HCT116 (cell line): ENCODE results near the gene WBP2NL. TPM values are rescaled to one million over a fixed set of nuclear protein-coding genes. Genes with fewer than 3 reads are reported as not detected.

Source experiments
- ATAC-seq: fragments of 200-7000 bp; cut with Tn5 transposase; 2 replicates; pipeline ENCODE4 v1.9.1; 2020; ENCODE audit warnings: mild to moderate bottlenecking, moderate library complexity
- BruUV-seq: library from RNA; stranded (reverse); fragments of 400-500 nt; replicated peaks from 2 replicates; lab custom pipeline; 2021; lab: Mats Ljungman, UMichigan
- CTCF ChIA-PET: fragments of 300-600 bp; sonication (Branson Sonifier 250); formaldehyde crosslinking; loops from one replicate; lab custom pipeline; 2021; ENCODE audit warnings: antibody characterized with exemption; lab: Charles Lee
- POLR2A ChIA-PET: fragments of 300-600, 350-600 bp; sonication (Branson Sonifier 250); formaldehyde crosslinking; loops from one replicate; lab custom pipeline; 2021; ENCODE audit warnings: antibody characterized with exemption; lab: Charles Lee
- RAD21 ChIA-PET, 2 experiments: fragments of 300-600 bp; sonication (Branson Sonifier 250); formaldehyde crosslinking; loops; one replicate each; lab custom pipeline; 2023; ENCODE audit warnings: low total read pairs in 2 of 2; ENCODE audit not compliant: uncharacterized antibody in 2 of 2, unreplicated experiment in 2 of 2, low non-redundant PET in 1 of 2; lab: Charles Lee
- DNase-seq: peaks from one replicate; pipeline ENCODE4 v3.0.0-alpha.2; 2010; ENCODE audit warnings: low read depth, low spot score
- H2AFZ ChIP-seq: fragments of 200-600 bp; shearing (Covaris generic), sonication (generic); 2 replicates; pipeline ENCODE4 v1.6.1; 2017; ENCODE audit warnings: low read depth, mixed run types, mixed read lengths, antibody characterized with exemption, low read length; ENCODE audit not compliant: poor library complexity, severe bottlenecking
- H3K27ac ChIP-seq: 2 replicates; pipeline ENCODE4 v1.5.1; 2012; ENCODE audit warnings: low read depth, low read length
- H3K27me3 ChIP-seq: fragments of 200-600 bp; sonication (generic); 2 replicates; pipeline ENCODE4 v1.6.1; 2016; ENCODE audit warnings: mixed run types, low read length, mixed read lengths; ENCODE audit not compliant: insufficient read depth
- H3K36me3 ChIP-seq, 2 experiments: fragments of 200-500 bp in 1 of 2; fragments of 200-600 bp in 1 of 2; sonication (Bioruptor generic) in 1 of 2; sonication (generic) in 1 of 2; 2 replicates each; pipeline versions ENCODE4 v1.5.1 to v1.6.1; 2014 to 2016; ENCODE audit warnings: low read length in 2 of 2, inconsistent platforms in 1 of 2, mixed read lengths in 1 of 2, mixed run types in 1 of 2; ENCODE audit not compliant: insufficient read depth in 2 of 2, control insufficient read depth in 1 of 2
- H3K4me1 ChIP-seq, 2 experiments: fragments of 200-600 bp in 1 of 2; sonication (generic) in 1 of 2; 2 replicates each; pipeline versions ENCODE4 v1.5.1 to v1.6.1; 2012 to 2017; ENCODE audit warnings: low read length in 2 of 2, inconsistent platforms in 1 of 2, mild to moderate bottlenecking in 1 of 2, mixed read lengths in 1 of 2, mixed run types in 1 of 2, moderate library complexity in 1 of 2; ENCODE audit not compliant: insufficient read depth in 2 of 2, control insufficient read depth in 1 of 2
- H3K4me2 ChIP-seq: fragments of 200-600 bp; sonication (generic); 2 replicates; pipeline ENCODE4 v1.6.1; 2017; ENCODE audit warnings: mixed run types, low read length, mixed read lengths
- H3K4me3 ChIP-seq, 2 experiments: fragments of 200-600 bp in 1 of 2; sonication (generic) in 1 of 2; replicated peaks in 1 of 2; 2 replicates each; pipeline ENCODE4 v1.5.1; 2011 to 2016; ENCODE audit warnings: low read length in 2 of 2, control low read depth in 1 of 2, low read depth in 1 of 2, mild to moderate bottlenecking in 1 of 2, mixed read lengths in 1 of 2, mixed run types in 1 of 2
- H3K79me2 ChIP-seq: fragments of 200-600 bp; sonication (generic); 2 replicates; pipeline ENCODE4 v1.6.1; 2017; ENCODE audit warnings: mild to moderate bottlenecking, mixed run types, low read length, moderate library complexity, mixed read lengths; ENCODE audit not compliant: insufficient read depth
- H3K9ac ChIP-seq: fragments of 200-600 bp; sonication (generic); 2 replicates; pipeline ENCODE4 v1.6.1; 2016; ENCODE audit warnings: low read length, mixed read lengths
- H3K9me2 ChIP-seq: fragments of 200-600 bp; sonication (generic), shearing (Covaris generic); 2 replicates; pipeline ENCODE4 v1.6.1; 2017; ENCODE audit warnings: mixed run types, mild to moderate bottlenecking, moderate library complexity; ENCODE audit not compliant: insufficient read depth
- H3K9me3 ChIP-seq, 2 experiments: fragments of 200-500 bp in 1 of 2; fragments of 200-600 bp in 1 of 2; sonication (Bioruptor generic) in 1 of 2; sonication (generic) in 1 of 2; 2 replicates each; pipeline ENCODE4 v1.6.1; 2014 to 2017; ENCODE audit warnings: low read length in 2 of 2, mixed read lengths in 2 of 2, inconsistent platforms in 1 of 2, low read depth in 1 of 2, mild to moderate bottlenecking in 1 of 2, mixed run types in 1 of 2, moderate library complexity in 1 of 2; ENCODE audit not compliant: control insufficient read depth in 1 of 2, insufficient read depth in 1 of 2
- H4K20me1 ChIP-seq: fragments of 200-600 bp; sonication (generic), shearing (Covaris generic); 2 replicates; pipeline ENCODE4 v1.6.1; 2017; ENCODE audit warnings: mixed run types, mild to moderate bottlenecking, moderate library complexity; ENCODE audit not compliant: insufficient read depth
- CBX3 ChIP-seq: IDR thresholded peaks from 2 replicates; pipeline ENCODE4 v1.6.1; 2012; ENCODE audit warnings: low read depth
- CTCF ChIP-seq, 3 experiments: fragments of 200-600 bp in 1 of 3; sonication (generic) in 1 of 3; IDR thresholded peaks in 2 of 3; conservative IDR thresholded peaks in 1 of 3; 2 replicates each; pipeline ENCODE4 v1.5.1; 2012 to 2017; ENCODE audit warnings: low read depth in 2 of 3, low read length in 2 of 3, antibody characterized with exemption in 1 of 3, borderline replicate concordance in 1 of 3, control low read depth in 1 of 3, mild to moderate bottlenecking in 1 of 3, mixed read lengths in 1 of 3, mixed run types in 1 of 3, moderate library complexity in 1 of 3; ENCODE audit not compliant: insufficient read depth in 1 of 3
- EGR1 ChIP-seq: IDR thresholded peaks from 2 replicates; pipeline ENCODE4 v1.6.1; 2012; ENCODE audit warnings: low read depth
- ELF1 ChIP-seq: IDR thresholded peaks from 2 replicates; pipeline ENCODE4 v1.6.1; 2012; ENCODE audit warnings: low read depth, borderline replicate concordance
- EZH2 ChIP-seq: fragments of 200-600 bp; sonication (generic); IDR thresholded peaks from 2 replicates; pipeline ENCODE4 v1.6.1; 2017; ENCODE audit warnings: antibody characterized with exemption, mixed run types
- EZH2phosphoT487 ChIP-seq: fragments of 200-600 bp; IDR thresholded peaks from 2 replicates; pipeline ENCODE4 v1.6.1; 2018; ENCODE audit warnings: antibody characterized with exemption, borderline replicate concordance
- JUND ChIP-seq: IDR thresholded peaks from 2 replicates; pipeline ENCODE4 v1.6.1; 2012
- MAX ChIP-seq: IDR thresholded peaks from 2 replicates; pipeline ENCODE4 v1.6.1; 2012
- POLR2A ChIP-seq: IDR thresholded peaks from 2 replicates; pipeline ENCODE4 v1.7.0; 2011; ENCODE audit warnings: borderline replicate concordance; ENCODE audit not compliant: insufficient read depth, insufficient read length; ENCODE audit errors: extremely low read depth
- POLR2AphosphoS5 ChIP-seq: IDR thresholded peaks from 2 replicates; pipeline ENCODE4 v1.6.1; 2011; ENCODE audit warnings: mild to moderate bottlenecking, low read depth, low read length, moderate library complexity
- RAD21 ChIP-seq: IDR thresholded peaks from 2 replicates; pipeline ENCODE4 v1.6.1; 2012; ENCODE audit warnings: low read depth, mild to moderate bottlenecking
- REST ChIP-seq: IDR thresholded peaks from 2 replicates; pipeline ENCODE4 v1.6.1; 2012; ENCODE audit warnings: low read depth
- SIN3A ChIP-seq: IDR thresholded peaks from 2 replicates; pipeline ENCODE4 v1.6.1; 2012; ENCODE audit warnings: low read depth
- SP1 ChIP-seq: IDR thresholded peaks from 2 replicates; pipeline ENCODE4 v1.6.1; 2012; ENCODE audit warnings: low read depth
- SRF ChIP-seq: IDR thresholded peaks from 2 replicates; pipeline ENCODE4 v1.6.1; 2012; ENCODE audit warnings: low read depth
- TCF7L2 ChIP-seq: IDR thresholded peaks from 2 replicates; pipeline ENCODE4 v1.7.0; 2011; ENCODE audit warnings: borderline replicate concordance, inconsistent platforms; ENCODE audit not compliant: insufficient read depth, insufficient read length; ENCODE audit errors: extremely low read depth
- YY1 ChIP-seq: IDR thresholded peaks from 2 replicates; pipeline ENCODE4 v1.6.1; 2011; ENCODE audit warnings: low read length, low read depth, moderate library complexity, mild to moderate bottlenecking; ENCODE audit not compliant: insufficient replicate concordance; ENCODE audit errors: extremely low read depth
- ZBTB33 ChIP-seq: IDR thresholded peaks from 2 replicates; pipeline ENCODE4 v1.6.1; 2011; ENCODE audit warnings: mild to moderate bottlenecking, low read length, moderate library complexity; ENCODE audit not compliant: insufficient replicate concordance; ENCODE audit errors: extremely low read depth
- ZFX ChIP-seq: fragments of 450-650 bp; IDR thresholded peaks from 2 replicates; pipeline ENCODE4 v1.6.1; 2017
- intact Hi-C: fragments of 100-400 bp; cut with micrococcal nuclease; formaldehyde crosslinking; loops from 2 replicates; pipeline ENCODE4 v1.10.0; 2022
- total RNA-seq: library from RNA; stranded (reverse); gene quantifications from one replicate; pipeline ENCODE4 v1.2.1, GENCODE V29; 2021; ENCODE audit not compliant: unreplicated experiment

Gene WBP2NL
- total RNA-seq, 1 experiment from 2014 or later = not detected

- TF ChIP-seq JUND = no peak
- TF ChIP-seq SRF = no peak
- TF ChIP-seq EZH2 = no peak
- TF ChIP-seq REST = no peak
- no peak for TF ChIP-seq POLR2AphosphoS5
- no peak for TF ChIP-seq EGR1
- TF ChIP-seq MAX = no peak
- no peak for TF ChIP-seq POLR2A
- no peak for TF ChIP-seq YY1
- TF ChIP-seq RAD21 = no peak
- TF ChIP-seq SIN3A = no peak
- no peak for TF ChIP-seq EZH2phosphoT487
- no peak for TF ChIP-seq ELF1
- TF ChIP-seq TCF7L2 = no peak
- TF ChIP-seq SP1 = no peak
- TF ChIP-seq CBX3 = no peak
- no peak for TF ChIP-seq CTCF (IDR thresholded peaks at IDR 0.05 in 2 of 3, conservative IDR thresholded peaks at IDR 0.05 in 1 of 3; ENCODE audit: borderline replicate concordance in 1 of 3, insufficient read depth in 1 of 3, low read depth in 2 of 3, low read length in 2 of 3)
- TF ChIP-seq ZFX = no peak
- TF ChIP-seq ZBTB33 = no peak
- TF ChIP-seq, all 23 proteins: peak for 0
- no peaks in the 10 kb centered on the region for H3K9me3 ChIP-seq
- no peak overlapping the region for H3K27ac ChIP-seq
- no peaks in the 10 kb centered on the region for H3K9me2 ChIP-seq
- ChIA-PET CTCF (no interaction called here), RAD21 (no interaction called here), POLR2A (interaction anchor here (0.6 kb wide), 1 partner anchor 789 kb away, joined by 3 read pairs; no protein-coding TSS in a partner anchor)
- peaks cover 13 to 28% of the 10 kb centered on the region in 2 experiments for H3K4me1 ChIP-seq
- intact Hi-C loops = no loop called here
- no peaks in the 10 kb centered on the region for H3K79me2 ChIP-seq
- H3K4me3 ChIP-seq = no peak overlapping the region
- no peak overlapping the region for H3K9ac ChIP-seq
- no peak for ATAC-seq
- H4K20me1 ChIP-seq = no peaks in the 10 kb centered on the region
- no peaks in the 10 kb centered on the region for H3K36me3 ChIP-seq
- no peak for DNase-seq
- no TSS peak for BruUV-seq
- H3K27me3 ChIP-seq = no peaks in the 10 kb centered on the region
- no peak overlapping the region for H3K4me2 ChIP-seq
- H2AFZ ChIP-seq = no peak overlapping the region
Observed at GRCh38 chr22:42074846-42075676, 76.5 kb downstream of the WBP2NL start.
